Heart left ventricle (tissue), 13 donors: Measurements from ENCODE around the gene RARS1.

ENCODE experiments used
- POLR2A ChIP-seq, 2 donors: fragments of 450-650 bp; IDR thresholded peaks; one replicate each; pipeline ENCODE4 v1.6.1; 2017; ENCODE audit warnings: antibody characterized with exemption in 2 of 2, mild to moderate bottlenecking in 2 of 2, moderate library complexity in 2 of 2
- TF ChIP-seq, protein P1 (sequence below), 12 donors: fragments of 200-600 bp; sonication (generic) in 4 of 12; IDR thresholded peaks; one replicate each; pipeline versions ENCODE4 v1.5.0 to v1.8.0; 2018 to 2022; ENCODE audit warnings: antibody characterized with exemption in 12 of 12, mild to moderate bottlenecking in 5 of 12
- donor health status: ischemic (EF 13 %, LVEDD 7.1; RV severe dilation, severe dysfunction).
- donor health status: DM: no; HTN: yes; CAD: no.
- donor health status: DM: no; HTN: no; CAD: no.
- donor health status: ischemic (EF 25% LVEDD 6.9; RV normal size, moderate dysfunction).
- donor health status: ischemic (EF 25% LVEDD 5.7; RV mildly dilated, moderate dysfunction).
- donor health status: ischemic (EF 35%, LVEDD 5.7; RV mildly dilated, moderate dysfunction).
- donor health status: nonischemic (EF 11% LVEDD 7.7; RV severe dilation, severe dysfunction).
- donor health status: DM: yes; HTN: yes; CAD: no.
- donor health status: PGD.
- donor health status: ischemic (EF 29% LVEDD 5.4; RV normal size, mild dysfunction).
- donor health status: nonischemic (EF 23%, LVEDD 6.1; RV moderate dilation, normal function).

DNA sequence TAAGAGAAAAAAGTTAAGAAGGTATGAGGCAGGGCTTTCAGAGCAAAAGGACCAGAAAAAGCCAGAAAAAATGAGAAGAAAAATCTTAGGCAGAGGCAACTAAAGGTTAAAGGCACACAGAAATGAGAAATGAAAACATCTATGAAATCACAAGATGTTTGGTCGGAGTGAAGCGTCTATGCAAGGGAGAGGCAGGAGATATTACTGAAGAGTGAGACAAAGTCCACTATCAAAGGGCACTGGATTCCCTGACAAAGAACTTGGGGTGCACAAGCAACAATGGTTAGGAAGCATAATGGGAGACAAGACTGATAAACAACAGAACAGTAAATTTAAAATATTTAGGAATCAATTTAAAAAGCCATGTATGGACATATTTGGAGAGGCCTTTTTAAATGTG is 76.0 kb downstream of the RARS1 start:
- TF ChIP-seq, protein P1, sequence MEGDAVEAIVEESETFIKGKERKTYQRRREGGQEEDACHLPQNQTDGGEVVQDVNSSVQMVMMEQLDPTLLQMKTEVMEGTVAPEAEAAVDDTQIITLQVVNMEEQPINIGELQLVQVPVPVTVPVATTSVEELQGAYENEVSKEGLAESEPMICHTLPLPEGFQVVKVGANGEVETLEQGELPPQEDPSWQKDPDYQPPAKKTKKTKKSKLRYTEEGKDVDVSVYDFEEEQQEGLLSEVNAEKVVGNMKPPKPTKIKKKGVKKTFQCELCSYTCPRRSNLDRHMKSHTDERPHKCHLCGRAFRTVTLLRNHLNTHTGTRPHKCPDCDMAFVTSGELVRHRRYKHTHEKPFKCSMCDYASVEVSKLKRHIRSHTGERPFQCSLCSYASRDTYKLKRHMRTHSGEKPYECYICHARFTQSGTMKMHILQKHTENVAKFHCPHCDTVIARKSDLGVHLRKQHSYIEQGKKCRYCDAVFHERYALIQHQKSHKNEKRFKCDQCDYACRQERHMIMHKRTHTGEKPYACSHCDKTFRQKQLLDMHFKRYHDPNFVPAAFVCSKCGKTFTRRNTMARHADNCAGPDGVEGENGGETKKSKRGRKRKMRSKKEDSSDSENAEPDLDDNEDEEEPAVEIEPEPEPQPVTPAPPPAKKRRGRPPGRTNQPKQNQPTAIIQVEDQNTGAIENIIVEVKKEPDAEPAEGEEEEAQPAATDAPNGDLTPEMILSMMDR (IDR thresholded peaks at IDR 0.05): no peak
- no peak for TF ChIP-seq POLR2A (IDR thresholded peaks at IDR 0.05)
